IPS-18c (cell line): ENCODE measurements around the gene SLC22A23.

ENCODE experiments used
- H3K4me3 ChIP-seq: 2 replicates; pipeline ENCODE4 v1.7.0; 2013; ENCODE audit warnings: low read depth, mild to moderate bottlenecking, low read length, moderate library complexity; ENCODE audit not compliant: insufficient read depth
- H3K9me3 ChIP-seq: one replicate; pipeline ENCODE4 v1.6.1; 2013; ENCODE audit warnings: mild to moderate bottlenecking, low read length, moderate library complexity; ENCODE audit not compliant: control insufficient read depth, insufficient read depth

Gene SLC22A23

GRCh38 chr6:3417473-3417872, 39.4 kb downstream of the SLC22A23 start:
- no peak overlapping the region for H3K4me3 ChIP-seq

GRCh38 chr6:3415490-3415889, 41.4 kb downstream of the SLC22A23 start:
- no peak overlapping the region for H3K4me3 ChIP-seq
- no peaks in the 10 kb centered on the region for H3K9me3 ChIP-seq

More at GRCh38 chr6:3417473-3417872, 39.4 kb downstream of the SLC22A23 start:
- no peaks in the 10 kb centered on the region for H3K9me3 ChIP-seq

- Histone ChIP-seq H3K9me3 (no peaks in the 10 kb centered on the region), H3K4me3 (no peak overlapping the region)
Measured at GRCh38 chr6:3415082-3415453, 41.8 kb downstream of the SLC22A23 start.

GRCh38 chr6:3414327-3415081, 42.3 kb downstream of the SLC22A23 start:
- no peaks in the 10 kb centered on the region for H3K9me3 ChIP-seq
- no peak overlapping the region for H3K4me3 ChIP-seq

- H3K4me3 ChIP-seq = no peak overlapping the region
- no peaks in the 10 kb centered on the region for H3K9me3 ChIP-seq
Measured at GRCh38 chr6:3413592-3413991, 43.3 kb downstream of the SLC22A23 start.

GRCh38 chr6:3412779-3413500, 43.9 kb downstream of the SLC22A23 start:
- no peak overlapping the region for H3K4me3 ChIP-seq

GRCh38 chr6:3411967-3412778, 44.7 kb downstream of the SLC22A23 start:
- Histone ChIP-seq H3K9me3 (no peaks in the 10 kb centered on the region), H3K4me3 (no peak overlapping the region)

More at GRCh38 chr6:3412779-3413500, 43.9 kb downstream of the SLC22A23 start:
- H3K9me3 ChIP-seq = no peaks in the 10 kb centered on the region

GRCh38 chr6:3410385-3411360, 46.2 kb downstream of the SLC22A23 start:
- no peaks in the 10 kb centered on the region for H3K9me3 ChIP-seq
- no peak overlapping the region for H3K4me3 ChIP-seq

- H3K9me3 ChIP-seq = no peaks in the 10 kb centered on the region
- 0 out of 2 replicates have a peak overlapping the region, but pooled peaks have one; percentile 5 for H3K4me3 ChIP-seq
Measured at GRCh38 chr6:3409699-3410384, 47.0 kb downstream of the SLC22A23 start.

- no peak overlapping the region for H3K4me3 ChIP-seq
- H3K9me3 ChIP-seq = no peaks in the 10 kb centered on the region
Measured at GRCh38 chr6:3408665-3409064, 48.2 kb downstream of the SLC22A23 start.

- Histone ChIP-seq H3K4me3 (no peak overlapping the region), H3K9me3 (no peaks in the 10 kb centered on the region)
Measured at GRCh38 chr6:3407840-3408239, 49.0 kb downstream of the SLC22A23 start.

- H3K4me3 ChIP-seq = no peak overlapping the region
- no peaks in the 10 kb centered on the region for H3K9me3 ChIP-seq
Measured at GRCh38 chr6:3406891-3407809, 49.7 kb downstream of the SLC22A23 start.

GRCh38 chr6:3406362-3406821, 50.5 kb downstream of the SLC22A23 start:
- H3K4me3 ChIP-seq = no peak overlapping the region
- H3K9me3 ChIP-seq = no peaks in the 10 kb centered on the region

- no peaks in the 10 kb centered on the region for H3K9me3 ChIP-seq
- no peak overlapping the region for H3K4me3 ChIP-seq
Measured at GRCh38 chr6:3405679-3406078, 51.2 kb downstream of the SLC22A23 start.

- no peaks in the 10 kb centered on the region for H3K9me3 ChIP-seq
- H3K4me3 ChIP-seq = no peak overlapping the region
Measured at GRCh38 chr6:3405182-3405518, 51.7 kb downstream of the SLC22A23 start.
